Measurements from ENCODE around the gene PCSK2.

The PCSK2 gene

DNA sequence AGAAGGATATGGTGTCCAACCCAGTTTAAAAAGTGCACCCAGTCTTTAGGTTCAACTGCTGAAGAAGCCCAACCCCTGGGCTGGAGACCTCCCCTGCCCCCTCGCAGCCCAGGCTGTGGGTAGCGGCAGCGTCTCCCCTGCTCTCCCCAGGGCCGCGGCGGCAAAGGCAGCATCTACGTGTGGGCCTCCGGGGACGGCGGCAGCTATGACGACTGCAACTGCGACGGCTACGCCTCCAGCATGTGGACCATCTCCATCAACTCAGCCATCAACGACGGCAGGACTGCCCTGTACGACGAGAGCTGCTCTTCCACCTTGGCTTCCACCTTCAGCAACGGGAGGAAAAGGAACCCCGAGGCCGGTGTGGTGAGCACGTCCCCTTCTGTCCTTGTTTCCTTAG is 226.8 kb downstream of the PCSK2 start:
- H3K27ac ChIP-seq (ENCODE audit: low read depth, low read length), result no peak overlapping the region

DNA sequence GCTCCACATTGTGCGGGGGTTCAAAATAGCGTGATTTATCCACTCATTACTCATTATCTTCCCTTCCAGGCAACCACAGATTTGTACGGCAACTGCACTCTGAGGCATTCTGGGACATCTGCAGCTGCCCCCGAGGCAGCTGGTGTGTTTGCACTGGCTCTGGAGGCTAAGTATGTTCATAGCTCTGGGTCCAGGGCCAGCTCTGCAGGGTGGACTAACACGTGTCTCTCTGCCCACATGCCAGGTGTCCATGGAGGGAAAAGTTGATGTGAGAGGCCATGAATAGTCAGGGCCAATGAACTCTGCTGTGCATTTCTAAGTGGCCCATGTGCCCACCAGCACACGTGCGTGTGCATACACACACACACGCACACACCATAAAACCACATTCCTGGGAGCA is 229.4 kb downstream of the PCSK2 start:
- no peak overlapping the region for H3K4me3 ChIP-seq (ENCODE audit: low read depth in 1 of 2, low read length in 2 of 2)
- peaks cover 8 to 9% of the 10 kb centered on the region in 2 donors for H3K27me3 ChIP-seq (ENCODE audit: control insufficient read depth in 1 of 2, insufficient read depth in 2 of 2, low read length in 2 of 2)
- H3K4me1 ChIP-seq (ENCODE audit: control insufficient read depth in 1 of 2, insufficient read depth in 2 of 2, low read length in 2 of 2), result no peaks in the 10 kb centered on the region
- no peaks in the 10 kb centered on the region for H3K9me3 ChIP-seq (ENCODE audit: control insufficient read depth in 1 of 2, low read length in 2 of 2)
- no peaks in the 10 kb centered on the region for H3K36me3 ChIP-seq (ENCODE audit: control insufficient read depth in 1 of 2, insufficient read depth in 2 of 2, low read length in 2 of 2)
- no peak overlapping the region for H3K9ac ChIP-seq (ENCODE audit: low read depth in 1 of 2, low read length in 2 of 2)
- H3K27ac ChIP-seq (ENCODE audit: low read depth, low read length), result no peak overlapping the region

More for the DNA sequence above, 226.8 kb downstream of the PCSK2 start:
- Histone ChIP-seq H3K9ac (ENCODE audit: low read depth in 1 of 2, low read length in 2 of 2) (no peak overlapping the region), H3K4me1 (ENCODE audit: control insufficient read depth in 1 of 2, insufficient read depth in 2 of 2, low read length in 2 of 2) (no peaks in the 10 kb centered on the region), H3K36me3 (ENCODE audit: control insufficient read depth in 1 of 2, insufficient read depth in 2 of 2, low read length in 2 of 2) (no peaks in the 10 kb centered on the region), H3K4me3 (ENCODE audit: low read depth in 1 of 2, low read length in 2 of 2) (no peak overlapping the region), H3K9me3 (ENCODE audit: control insufficient read depth in 1 of 2, low read length in 2 of 2) (no peaks in the 10 kb centered on the region), H3K27me3 (ENCODE audit: control insufficient read depth in 1 of 2, insufficient read depth in 2 of 2, low read length in 2 of 2) (peaks cover 8 to 9% of the 10 kb centered on the region in 2 donors)

DNA sequence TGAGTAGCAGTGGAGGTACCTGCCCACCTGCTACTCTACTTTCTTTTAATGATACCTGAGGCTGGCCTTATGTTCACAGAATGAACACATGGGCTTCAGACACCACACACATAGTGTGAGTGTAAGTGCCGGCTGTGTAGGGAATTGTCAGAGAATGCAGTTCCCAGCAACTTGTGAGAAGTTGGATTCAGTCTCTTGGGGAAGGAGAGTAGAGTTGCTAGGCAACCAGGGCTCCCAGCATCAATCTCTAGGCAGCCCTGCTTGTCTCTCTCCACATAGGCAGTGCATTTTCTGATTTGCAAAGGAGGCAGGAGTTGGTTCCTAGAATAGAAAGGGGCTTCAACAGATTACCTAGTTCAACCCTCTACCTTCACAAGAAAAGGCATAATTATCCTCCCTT is 230.2 kb downstream of the PCSK2 start:
- Histone ChIP-seq H3K4me3 (ENCODE audit: low read depth in 1 of 2, low read length in 2 of 2) (no peak overlapping the region), H3K27me3 (ENCODE audit: control insufficient read depth in 1 of 2, insufficient read depth in 2 of 2, low read length in 2 of 2) (peaks cover 8 to 9% of the 10 kb centered on the region in 2 donors), H3K9ac (ENCODE audit: low read depth in 1 of 2, low read length in 2 of 2) (no peak overlapping the region), H3K4me1 (ENCODE audit: control insufficient read depth in 1 of 2, insufficient read depth in 2 of 2, low read length in 2 of 2) (no peaks in the 10 kb centered on the region), H3K27ac (ENCODE audit: low read depth, low read length) (no peak overlapping the region), H3K36me3 (ENCODE audit: control insufficient read depth in 1 of 2, insufficient read depth in 2 of 2, low read length in 2 of 2) (no peaks in the 10 kb centered on the region), H3K9me3 (ENCODE audit: control insufficient read depth in 1 of 2, low read length in 2 of 2) (no peaks in the 10 kb centered on the region)

DNA sequence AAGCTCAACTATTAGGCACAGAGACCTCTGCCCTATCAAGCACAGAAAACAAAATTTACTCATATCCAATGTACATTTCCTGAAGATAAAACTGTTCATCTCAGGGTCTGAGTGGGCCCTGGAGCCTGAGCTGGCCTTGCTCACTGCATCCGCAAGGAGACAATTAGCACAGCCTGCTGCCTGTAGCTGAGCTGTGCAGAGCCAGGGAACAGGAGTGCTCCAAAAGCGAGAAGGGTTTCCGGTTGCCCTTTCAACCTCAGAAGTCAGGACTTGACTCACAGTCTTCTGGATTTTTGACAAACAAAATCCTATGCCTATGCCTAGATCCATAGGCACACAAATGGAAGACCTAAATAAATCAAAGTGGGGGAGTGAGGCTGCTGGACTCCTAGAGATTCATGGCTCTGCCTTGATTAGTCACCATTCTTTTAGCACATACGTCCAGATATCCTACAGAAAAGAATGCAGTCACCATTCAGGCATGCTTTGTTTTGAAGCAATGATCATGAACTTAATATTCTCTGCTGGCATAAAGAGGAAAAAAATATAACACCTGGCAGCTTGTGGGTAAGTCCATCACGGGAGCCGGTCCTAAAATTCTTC is 230.8 kb downstream of the PCSK2 start:
- Histone ChIP-seq H3K9me3 (ENCODE audit: control insufficient read depth in 1 of 2, low read length in 2 of 2) (no peaks in the 10 kb centered on the region), H3K27ac (ENCODE audit: low read depth, low read length) (no peak overlapping the region), H3K4me3 (ENCODE audit: low read depth in 1 of 2, low read length in 2 of 2) (no peak overlapping the region), H3K9ac (ENCODE audit: low read depth in 1 of 2, low read length in 2 of 2) (no peak overlapping the region), H3K27me3 (ENCODE audit: control insufficient read depth in 1 of 2, insufficient read depth in 2 of 2, low read length in 2 of 2) (peaks cover 5 to 8% of the 10 kb centered on the region in 2 donors), H3K36me3 (ENCODE audit: control insufficient read depth in 1 of 2, insufficient read depth in 2 of 2, low read length in 2 of 2) (no peaks in the 10 kb centered on the region), H3K4me1 (ENCODE audit: control insufficient read depth in 1 of 2, insufficient read depth in 2 of 2, low read length in 2 of 2) (no peaks in the 10 kb centered on the region)

DNA sequence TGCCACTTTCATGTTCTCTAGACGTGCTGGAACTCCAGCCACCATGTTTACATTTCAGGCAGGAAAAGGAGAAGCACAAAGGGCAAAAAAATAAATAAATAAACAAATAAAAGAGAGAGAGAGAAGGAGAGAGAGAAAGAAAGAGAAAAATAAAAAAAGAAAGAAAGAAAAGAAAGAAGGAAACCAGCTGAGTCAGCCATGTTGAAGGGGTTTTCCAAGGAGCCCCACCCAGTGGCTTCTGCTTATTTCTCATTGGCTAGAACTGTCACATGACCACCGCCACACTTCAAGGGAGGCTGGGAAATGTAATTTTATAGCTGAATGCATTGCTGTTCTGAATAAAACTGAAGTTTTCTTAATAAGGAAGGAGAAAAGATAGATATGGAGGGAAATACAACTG is 233.3 kb downstream of the PCSK2 start:
- peaks cover 0 to under 1% of the 10 kb centered on the region in 2 donors for H3K27me3 ChIP-seq (ENCODE audit: control insufficient read depth in 1 of 2, insufficient read depth in 2 of 2, low read length in 2 of 2)
- no peaks in the 10 kb centered on the region for H3K36me3 ChIP-seq (ENCODE audit: control insufficient read depth in 1 of 2, insufficient read depth in 2 of 2, low read length in 2 of 2)
- no peaks in the 10 kb centered on the region for H3K4me1 ChIP-seq (ENCODE audit: control insufficient read depth in 1 of 2, insufficient read depth in 2 of 2, low read length in 2 of 2)
- H3K4me3 ChIP-seq (ENCODE audit: low read depth in 1 of 2, low read length in 2 of 2), result no peak overlapping the region
- no peaks in the 10 kb centered on the region for H3K9me3 ChIP-seq (ENCODE audit: control insufficient read depth in 1 of 2, low read length in 2 of 2)
- no peak overlapping the region for H3K27ac ChIP-seq (ENCODE audit: low read depth, low read length)
- H3K9ac ChIP-seq (ENCODE audit: low read depth in 1 of 2, low read length in 2 of 2), result no peak overlapping the region

DNA sequence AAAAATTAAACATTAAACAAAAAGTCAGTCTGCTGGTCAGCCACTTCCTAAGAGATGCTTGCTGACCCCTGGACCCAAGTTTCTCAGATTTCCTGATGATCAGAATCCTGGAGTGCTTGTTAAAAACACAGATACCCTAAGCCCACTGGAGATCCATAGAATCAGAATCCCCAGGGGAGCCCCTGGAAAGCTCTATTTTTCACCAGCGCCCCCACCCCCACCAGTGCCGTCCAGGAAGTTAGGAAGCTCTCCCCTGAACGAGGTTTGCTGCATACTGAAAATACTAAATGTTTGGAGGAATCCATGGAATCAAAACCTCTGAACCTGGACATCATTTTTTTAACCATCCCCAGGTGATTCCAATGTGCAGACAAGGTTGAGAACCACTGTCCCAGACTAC is 235.1 kb downstream of the PCSK2 start:
- Histone ChIP-seq H3K9ac (ENCODE audit: low read depth in 1 of 2, low read length in 2 of 2) (no peak overlapping the region), H3K4me3 (ENCODE audit: low read depth in 1 of 2, low read length in 2 of 2) (no peak overlapping the region), H3K36me3 (ENCODE audit: control insufficient read depth in 1 of 2, insufficient read depth in 2 of 2, low read length in 2 of 2) (no peaks in the 10 kb centered on the region), H3K27me3 (ENCODE audit: control insufficient read depth in 1 of 2, insufficient read depth in 2 of 2, low read length in 2 of 2) (no peaks in the 10 kb centered on the region), H3K4me1 (ENCODE audit: control insufficient read depth in 1 of 2, insufficient read depth in 2 of 2, low read length in 2 of 2) (no peaks in the 10 kb centered on the region), H3K27ac (ENCODE audit: low read depth, low read length) (no peak overlapping the region), H3K9me3 (ENCODE audit: control insufficient read depth in 1 of 2, low read length in 2 of 2) (no peaks in the 10 kb centered on the region)

DNA sequence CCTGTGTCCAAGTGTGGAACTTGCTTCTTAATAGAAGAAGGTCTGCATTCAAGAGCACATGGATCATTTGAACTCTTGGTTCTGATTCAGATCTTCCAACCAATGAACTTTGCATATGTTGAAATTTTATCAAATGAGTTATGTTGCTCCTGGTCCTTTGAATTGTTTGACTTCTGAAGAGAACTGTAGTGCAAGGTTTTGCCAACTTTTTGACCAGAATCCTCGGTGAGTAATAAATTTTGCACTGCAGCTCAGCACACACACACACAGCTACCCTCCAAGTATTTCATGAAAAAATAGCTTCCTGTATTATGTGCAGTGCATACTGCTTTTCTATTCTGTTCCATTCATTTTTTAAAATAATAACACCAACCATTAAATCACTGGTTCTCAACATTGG is 236.9 kb downstream of the PCSK2 start:
- Histone ChIP-seq H3K4me3 (ENCODE audit: low read depth in 1 of 2, low read length in 2 of 2) (no peak overlapping the region), H3K36me3 (ENCODE audit: control insufficient read depth in 1 of 2, insufficient read depth in 2 of 2, low read length in 2 of 2) (no peaks in the 10 kb centered on the region), H3K9me3 (ENCODE audit: control insufficient read depth in 1 of 2, low read length in 2 of 2) (no peaks in the 10 kb centered on the region), H3K4me1 (ENCODE audit: control insufficient read depth in 1 of 2, insufficient read depth in 2 of 2, low read length in 2 of 2) (no peaks in the 10 kb centered on the region), H3K27ac (ENCODE audit: low read depth, low read length) (no peak overlapping the region), H3K9ac (ENCODE audit: low read depth in 1 of 2, low read length in 2 of 2) (no peak overlapping the region), H3K27me3 (ENCODE audit: control insufficient read depth in 1 of 2, insufficient read depth in 2 of 2, low read length in 2 of 2) (no peaks in the 10 kb centered on the region)

DNA sequence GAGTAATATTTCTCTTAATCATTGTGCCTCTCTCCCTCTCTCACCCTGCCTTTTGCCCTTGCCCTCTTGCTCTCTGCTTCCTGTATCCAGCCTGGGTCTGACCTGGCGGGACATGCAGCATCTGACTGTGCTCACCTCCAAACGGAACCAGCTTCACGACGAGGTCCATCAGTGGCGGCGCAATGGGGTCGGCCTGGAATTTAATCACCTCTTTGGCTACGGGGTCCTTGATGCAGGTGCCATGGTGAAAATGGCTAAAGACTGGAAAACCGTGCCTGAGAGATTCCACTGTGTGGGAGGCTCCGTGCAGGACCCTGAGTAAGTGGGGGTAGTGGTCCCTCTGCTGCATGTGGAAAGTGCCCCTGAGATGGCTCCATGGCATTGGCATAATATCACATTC is 238.4 kb downstream of the PCSK2 start:
- no peaks in the 10 kb centered on the region for H3K27me3 ChIP-seq (ENCODE audit: control insufficient read depth in 1 of 2, insufficient read depth in 2 of 2, low read length in 2 of 2)

DNA sequence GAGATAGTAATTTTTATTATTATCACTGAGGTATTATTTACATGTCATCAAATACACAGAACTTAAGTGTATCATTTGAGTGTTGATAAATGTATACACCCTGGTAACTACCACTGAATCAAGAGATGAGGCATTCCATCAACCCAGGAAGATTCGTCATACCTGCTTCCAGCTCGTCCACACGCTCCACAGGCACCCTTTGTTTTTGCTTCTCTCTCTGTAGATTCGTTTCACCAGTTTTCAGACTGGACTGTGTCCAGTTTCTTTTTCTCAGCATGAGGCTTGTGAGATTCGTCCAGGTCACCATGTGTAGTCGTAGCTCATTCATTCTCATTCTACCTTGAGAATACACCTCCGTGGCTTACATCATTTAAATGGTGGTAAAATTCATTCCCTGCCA is 239.8 kb downstream of the PCSK2 start:
- Histone ChIP-seq H3K36me3 (ENCODE audit: control insufficient read depth in 1 of 2, insufficient read depth in 2 of 2, low read length in 2 of 2) (no peaks in the 10 kb centered on the region), H3K4me3 (ENCODE audit: low read depth in 1 of 2, low read length in 2 of 2) (no peak overlapping the region), H3K27me3 (ENCODE audit: control insufficient read depth in 1 of 2, insufficient read depth in 2 of 2, low read length in 2 of 2) (no peaks in the 10 kb centered on the region), H3K4me1 (ENCODE audit: control insufficient read depth in 1 of 2, insufficient read depth in 2 of 2, low read length in 2 of 2) (no peaks in the 10 kb centered on the region), H3K27ac (ENCODE audit: low read depth, low read length) (no peak overlapping the region), H3K9me3 (ENCODE audit: control insufficient read depth in 1 of 2, low read length in 2 of 2) (no peaks in the 10 kb centered on the region), H3K9ac (ENCODE audit: low read depth in 1 of 2, low read length in 2 of 2) (no peak overlapping the region)

More for the DNA sequence above, 238.4 kb downstream of the PCSK2 start:
- Histone ChIP-seq H3K4me1 (ENCODE audit: control insufficient read depth in 1 of 2, insufficient read depth in 2 of 2, low read length in 2 of 2) (no peaks in the 10 kb centered on the region), H3K4me3 (ENCODE audit: low read depth in 1 of 2, low read length in 2 of 2) (no peak overlapping the region), H3K9me3 (ENCODE audit: control insufficient read depth in 1 of 2, low read length in 2 of 2) (no peaks in the 10 kb centered on the region), H3K27ac (ENCODE audit: low read depth, low read length) (no peak overlapping the region), H3K36me3 (ENCODE audit: control insufficient read depth in 1 of 2, insufficient read depth in 2 of 2, low read length in 2 of 2) (no peaks in the 10 kb centered on the region), H3K9ac (ENCODE audit: low read depth in 1 of 2, low read length in 2 of 2) (no peak overlapping the region)

DNA sequence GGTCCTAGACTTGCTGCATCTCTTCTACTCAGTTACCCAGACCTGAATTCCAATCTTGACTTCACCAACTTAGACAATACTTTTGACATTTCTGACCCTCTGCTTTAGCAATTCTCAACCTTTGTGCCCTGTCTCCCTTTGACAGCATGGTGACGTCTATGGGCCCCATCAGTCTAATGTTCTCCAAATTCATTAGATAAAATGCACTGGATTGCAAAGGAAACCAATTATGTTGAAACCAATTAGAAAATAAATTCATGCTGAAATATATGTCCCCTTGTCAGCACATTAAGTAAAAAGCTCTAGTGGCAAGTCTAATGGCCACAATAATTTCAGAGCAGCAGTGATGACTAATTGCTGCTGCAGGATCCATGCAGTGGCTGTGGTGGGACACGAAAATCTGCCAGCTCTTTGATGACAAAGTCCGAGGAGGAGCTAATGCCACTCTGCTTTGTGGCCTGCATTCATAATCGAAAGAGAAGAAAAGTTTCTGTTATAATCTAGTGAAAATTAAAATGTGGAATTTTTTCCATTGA is 240.3 kb downstream of the PCSK2 start:
- no peak overlapping the region for H3K9ac ChIP-seq (ENCODE audit: low read depth in 1 of 2, low read length in 2 of 2)
- H3K36me3 ChIP-seq (ENCODE audit: control insufficient read depth in 1 of 2, insufficient read depth in 2 of 2, low read length in 2 of 2), result no peaks in the 10 kb centered on the region
- no peaks in the 10 kb centered on the region for H3K4me1 ChIP-seq (ENCODE audit: control insufficient read depth in 1 of 2, insufficient read depth in 2 of 2, low read length in 2 of 2)
- no peak overlapping the region for H3K27ac ChIP-seq (ENCODE audit: low read depth, low read length)
- no peaks in the 10 kb centered on the region for H3K27me3 ChIP-seq (ENCODE audit: control insufficient read depth in 1 of 2, insufficient read depth in 2 of 2, low read length in 2 of 2)
- H3K9me3 ChIP-seq (ENCODE audit: control insufficient read depth in 1 of 2, low read length in 2 of 2), result no peaks in the 10 kb centered on the region
- H3K4me3 ChIP-seq (ENCODE audit: low read depth in 1 of 2, low read length in 2 of 2), result no peak overlapping the region
